ENCODE measurements around the gene TNFRSF9. TPM values are rescaled to one million over a fixed set of nuclear protein-coding genes. Genes with fewer than 3 reads are reported as not detected.

TNFRSF9 gene
- total and polyA plus RNA-seq, 2 of the 8 experiments (the other 6 are each of a cell fraction or from before 2014, with no cell fraction given): not detected

GRCh38 chr1:7980984-7981383, 40.3 kb upstream of the TNFRSF9 start:
- POLR2A ChIA-PET (ENCODE audit: partially characterized antibody): interaction anchor here (1.1 to 1.9 kb wide), 2 partner anchors 10 to 18 kb away, joined by 4 read pairs; no protein-coding TSS in a partner anchor
- 91% methylated on average over 7 of the region's 7 CpGs; no CpG with 5 or more reads in 1 of the 2 experiments for WGBS, 2 experiments (ENCODE audit: extremely low coverage in 1 of 2, insufficient coverage in 1 of 2, insufficient read length in 1 of 2, insufficient replicate concordance in 2 of 2, low coverage in 1 of 2, low lambda C conversion rate in 2 of 2, missing lambda C conversion rate in 1 of 2)
- TF ChIP-seq SP2 (IDR thresholded peaks at IDR 0.05; ENCODE audit: low read length): no peak
- TF ChIP-seq POU5F1 (IDR thresholded peaks at IDR 0.05; ENCODE audit: low read depth, low read length): no peak
- no peak for TF ChIP-seq TAF1 (IDR thresholded peaks at IDR 0.05; ENCODE audit: low read depth, low read length)
- TF ChIP-seq KDM1A (IDR thresholded peaks at IDR 0.05; ENCODE audit: borderline replicate concordance, low read length): no peak
- TF ChIP-seq HDAC2 (IDR thresholded peaks at IDR 0.05; ENCODE audit: borderline replicate concordance in 1 of 2, low read depth in 2 of 2, low read length in 2 of 2): no peak
- no peak for TF ChIP-seq BACH1 (IDR thresholded peaks at IDR 0.05; ENCODE audit: low read length)
- no peak for TF ChIP-seq JUND (IDR thresholded peaks at IDR 0.05; ENCODE audit: low read length)
- TF ChIP-seq ZNF274 (IDR thresholded peaks at IDR 0.05; ENCODE audit: borderline replicate concordance, extremely low read depth, low read length): no peak
- no peak for TF ChIP-seq CBX8 (IDR thresholded peaks at IDR 0.05; ENCODE audit: borderline replicate concordance, low read depth, low read length)
- TF ChIP-seq CEBPB (IDR thresholded peaks at IDR 0.05; ENCODE audit: low read depth, low read length): no peak
- no peak for TF ChIP-seq USF2 (IDR thresholded peaks at IDR 0.05; ENCODE audit: low read length)

More at GRCh38 chr1:7980984-7981383, 40.3 kb upstream of the TNFRSF9 start:
- FAIRE-seq (no peak), DNase-seq (ENCODE audit: low read depth in 1 of 2, low spot score in 2 of 2) (no peak)
- Histone ChIP-seq H3K9me3 (ENCODE audit: insufficient read depth in 2 of 2, low read depth in 1 of 2, low read length in 1 of 2) (no peaks in the 10 kb centered on the region), H3K23me2 (ENCODE audit: low read depth, low read length) (no peaks in the 10 kb centered on the region), H2AK5ac (ENCODE audit: low read depth, low read length) (no peak overlapping the region), H3K14ac (ENCODE audit: insufficient read length) (no peak overlapping the region), H4K8ac (ENCODE audit: extremely low read depth, insufficient read depth, low read length) (no peak overlapping the region), H3K79me2 (ENCODE audit: control insufficient read depth in 1 of 2, insufficient read depth in 2 of 2, low read length in 2 of 2) (peaks cover 0 to 12% of the 10 kb centered on the region in 2 experiments; a peak in 1 of 4 replicates), H3K27me3 (replicated peaks in 1 of 4; ENCODE audit: control insufficient read depth in 3 of 4, extremely low read depth in 1 of 4, insufficient read depth in 3 of 4, low read length in 3 of 4) (no peaks in the 10 kb centered on the region), H3K56ac (replicated peaks; ENCODE audit: insufficient read length, low read depth, low read length) (no peak overlapping the region), H4K5ac (ENCODE audit: insufficient read length, low read depth, low read length) (no peak overlapping the region), H2BK12ac (ENCODE audit: low read depth, low read length) (no peak overlapping the region), H3K4ac (replicated peaks; ENCODE audit: insufficient read length, low read depth, low read length) (no peak overlapping the region), H3K9ac (replicated peaks in 1 of 4; ENCODE audit: extremely low read depth in 1 of 4, low read depth in 3 of 4, low read length in 3 of 4) (no peak overlapping the region), H3K4me2 (ENCODE audit: insufficient read depth in 1 of 2, low read depth in 2 of 2, low read length in 2 of 2) (no peak overlapping the region), H3K4me1 (replicated peaks in 1 of 4; ENCODE audit: control insufficient read depth in 3 of 4, insufficient read depth in 4 of 4, low read length in 3 of 4) (peaks cover 0 to 3% (median 1%) of the 10 kb centered on the region in 4 experiments; a peak in 1 of 7 replicates), H3K27ac (ENCODE audit: low read depth, low read length) (no peak overlapping the region), H2BK15ac (ENCODE audit: low read length) (no peak overlapping the region), H3K79me1 (ENCODE audit: low read depth, low read length) (peaks cover 6% of the 10 kb centered on the region; the same call in 1 of the 2 replicates), H2BK120ac (replicated peaks; ENCODE audit: low read depth, low read length) (no peak overlapping the region), H3K36me3 (ENCODE audit: control insufficient read depth in 2 of 4, insufficient read depth in 4 of 4, low read length in 3 of 4) (peaks cover 18 to 67% (median 47%) of the 10 kb centered on the region in 4 experiments), H3K23ac (ENCODE audit: insufficient read length) (no peak overlapping the region), H2BK20ac (ENCODE audit: low read length) (no peak overlapping the region), H4K91ac (replicated peaks; ENCODE audit: insufficient read length, low read length) (no peak overlapping the region), H3K4me3 (ENCODE audit: extremely low read depth in 1 of 4, insufficient read depth in 2 of 4, low read depth in 3 of 4, low read length in 4 of 4) (no peak overlapping the region), H4K20me1 (replicated peaks in 1 of 2; ENCODE audit: control insufficient read depth in 1 of 2, insufficient read depth in 2 of 2, low read length in 2 of 2) (peaks cover 0 to 1% of the 10 kb centered on the region in 2 experiments), H2AFZ (ENCODE audit: low read length) (no peak overlapping the region), H3K18ac (ENCODE audit: extremely low read depth, low read length) (no peak overlapping the region), H2BK5ac (ENCODE audit: low read depth, low read length) (no peak overlapping the region)
- CTCF ChIA-PET (ENCODE audit: partially characterized antibody): interaction anchor here (0.8 to 16.4 kb wide), 11 partner anchors 10 to 370 kb away, joined by 3 to 249 read pairs (median 5); partner anchors contain the start of gene SLC45A1

All from H1 (cell line).